ENCODE results near the gene ITGAD.

ITGAD gene

DNA sequence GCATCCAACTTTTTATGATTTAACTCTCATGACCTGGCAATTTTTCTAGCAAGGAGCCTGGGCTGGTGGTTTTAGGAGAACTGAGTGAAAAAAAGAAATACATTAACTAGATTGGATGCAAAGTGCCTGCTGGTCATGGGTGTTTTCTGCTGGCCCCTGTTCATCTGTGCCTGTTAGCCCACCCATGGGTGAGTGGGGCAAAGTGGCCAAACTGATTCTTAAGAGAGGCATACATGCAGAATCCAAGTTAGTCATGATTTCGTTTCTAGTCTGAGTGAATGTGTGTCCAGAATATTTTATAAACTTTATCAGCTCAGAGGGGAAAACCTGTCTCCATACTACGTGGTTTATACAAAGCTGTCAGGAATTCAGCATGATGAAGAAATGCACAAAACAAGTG lies 4.6 kb upstream of the ITGAD start:
- DNase-seq (ENCODE audit: low read depth), result no peak
- no peak overlapping the region for H3K4me3 ChIP-seq (replicated peaks; ENCODE audit: low read depth, low read length)
- TF ChIP-seq CTCF (IDR thresholded peaks at IDR 0.05; ENCODE audit: low read length, missing control alignments), result no peak

DNA sequence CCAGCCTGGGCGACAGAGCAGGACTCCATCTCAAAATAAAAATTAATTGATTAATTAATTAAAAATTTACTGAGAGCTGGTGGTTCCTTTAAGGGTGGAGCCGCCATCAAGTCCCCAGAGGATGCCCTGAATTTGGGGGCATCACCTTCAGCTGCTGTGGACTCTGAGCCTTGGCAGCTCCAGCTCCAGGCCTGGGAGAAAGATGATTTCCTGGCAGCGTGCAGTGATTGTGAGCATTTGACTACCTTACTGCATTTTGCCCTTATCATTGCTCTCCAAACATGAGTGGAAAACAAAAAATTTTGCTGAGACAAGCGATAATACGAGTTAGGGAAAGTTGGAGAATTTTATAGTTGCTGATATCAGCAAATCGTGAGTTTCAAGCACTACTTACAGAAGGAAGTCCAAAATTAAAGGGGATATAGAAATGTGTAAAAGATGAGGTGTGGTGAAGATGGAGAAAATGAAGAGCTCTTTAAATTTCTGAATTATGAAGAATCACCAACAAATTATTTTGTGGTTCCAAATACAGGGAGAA lies 2.6 kb upstream of the ITGAD start:
- TF ChIP-seq CTCF (IDR thresholded peaks at IDR 0.05; ENCODE audit: low read length, missing control alignments), result no peak
- no peak overlapping the region for H3K4me3 ChIP-seq (replicated peaks; ENCODE audit: low read depth, low read length)
- DNase-seq (ENCODE audit: low read depth), result no peak

GRCh38 chr16:31395647-31396046 lies 2.5 kb downstream of the ITGAD start:
- no peak for TF ChIP-seq CTCF (IDR thresholded peaks at IDR 0.05; ENCODE audit: low read length, missing control alignments)
- no peak overlapping the region for H3K4me3 ChIP-seq (replicated peaks; ENCODE audit: low read depth, low read length)
- DNase-seq (ENCODE audit: low read depth), result no peak

DNA sequence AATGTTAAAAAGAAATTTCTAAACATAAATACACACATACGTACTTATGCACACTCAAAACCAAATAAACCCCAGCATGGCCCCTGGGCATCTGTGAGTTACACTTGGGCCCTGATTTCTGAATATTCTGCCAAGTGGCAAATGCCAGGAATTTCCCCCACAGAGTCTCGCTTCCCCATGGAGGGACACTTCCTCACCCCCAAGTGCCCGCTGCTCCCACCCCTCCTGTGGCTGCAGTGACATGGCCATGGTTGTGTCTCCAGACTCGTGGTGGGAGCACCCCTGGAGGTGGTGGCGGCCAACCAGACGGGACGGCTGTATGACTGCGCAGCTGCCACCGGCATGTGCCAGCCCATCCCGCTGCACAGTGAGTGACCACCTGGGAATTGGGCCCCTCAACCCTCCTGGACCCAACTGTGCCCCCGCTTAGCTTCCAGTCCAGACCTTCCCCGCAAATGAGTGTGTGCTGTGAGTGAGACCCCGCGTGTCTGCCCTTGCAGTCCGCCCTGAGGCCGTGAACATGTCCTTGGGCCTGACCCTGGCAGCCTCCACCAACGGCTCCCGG lies 4.0 kb downstream of the ITGAD start:
- no peak for DNase-seq (ENCODE audit: low read depth)
- no peak for TF ChIP-seq CTCF (IDR thresholded peaks at IDR 0.05; ENCODE audit: low read length, missing control alignments)
- H3K4me3 ChIP-seq (replicated peaks; ENCODE audit: low read depth, low read length), result no peak overlapping the region

DNA sequence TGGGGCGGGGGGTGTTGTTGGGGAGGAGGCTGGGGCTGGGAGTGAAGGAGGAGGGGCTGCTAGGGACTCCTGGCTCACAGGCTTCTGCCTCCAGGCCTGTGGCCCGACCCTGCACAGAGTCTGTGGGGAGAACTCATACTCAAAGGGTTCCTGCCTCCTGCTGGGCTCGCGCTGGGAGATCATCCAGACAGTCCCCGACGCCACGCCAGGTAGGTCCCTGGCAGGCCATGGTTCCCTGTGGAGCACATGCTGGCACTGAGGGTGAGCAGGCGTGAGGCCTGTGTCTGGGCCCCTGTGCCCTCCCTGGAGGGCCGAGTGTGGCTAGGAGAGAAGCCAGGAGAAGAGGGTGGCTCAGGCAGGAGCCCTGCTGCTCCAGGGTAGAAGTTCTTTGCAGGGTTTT lies 4.6 kb downstream of the ITGAD start:
- TF ChIP-seq CTCF (IDR thresholded peaks at IDR 0.05; ENCODE audit: low read length, missing control alignments), result no peak
- no peak overlapping the region for H3K4me3 ChIP-seq (replicated peaks; ENCODE audit: low read depth, low read length)
- DNase-seq (ENCODE audit: low read depth), result no peak

DNA sequence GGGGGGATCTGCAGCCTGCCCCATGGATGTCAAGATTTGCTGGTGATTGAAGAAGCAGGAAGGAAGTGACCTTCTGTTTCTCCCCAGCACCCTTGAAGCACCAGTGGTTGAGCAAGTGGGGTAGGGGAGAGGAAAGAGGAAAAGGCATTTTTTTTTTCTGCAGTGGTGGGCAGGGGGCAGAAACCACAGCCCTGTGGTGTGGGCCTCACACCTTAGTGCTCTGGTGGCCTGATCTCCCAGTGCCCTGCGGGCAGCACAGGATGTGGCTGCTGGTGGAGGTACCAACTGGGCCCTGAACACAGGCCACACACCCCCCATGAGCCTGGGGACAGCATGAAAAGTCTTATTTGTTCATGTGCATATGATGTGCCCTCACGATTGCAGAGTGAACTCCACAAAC lies 7.1 kb downstream of the ITGAD start:
- no peak overlapping the region for H3K4me3 ChIP-seq (replicated peaks; ENCODE audit: low read depth, low read length)
- DNase-seq (ENCODE audit: low read depth), result no peak
- no peak for TF ChIP-seq CTCF (IDR thresholded peaks at IDR 0.05; ENCODE audit: low read length, missing control alignments)

GRCh38 chr16:31401436-31401835 lies 8.3 kb downstream of the ITGAD start:
- H3K4me3 ChIP-seq (replicated peaks; ENCODE audit: low read depth, low read length), result no peak overlapping the region
- TF ChIP-seq CTCF (IDR thresholded peaks at IDR 0.05; ENCODE audit: low read length, missing control alignments), result no peak

More at GRCh38 chr16:31401436-31401835, 8.3 kb downstream of the ITGAD start:
- no peak for DNase-seq (ENCODE audit: low read depth)

Measured in fibroblast of pulmonary artery (primary cell).